Measurements from ENCODE around the gene GAB1. TPM values are rescaled to one million over a fixed set of nuclear protein-coding genes. Genes with fewer than 3 reads are reported as not detected.

GAB1 gene
- total RNA-seq, 1 experiment from 2014 or later: 26.7 TPM

DNA sequence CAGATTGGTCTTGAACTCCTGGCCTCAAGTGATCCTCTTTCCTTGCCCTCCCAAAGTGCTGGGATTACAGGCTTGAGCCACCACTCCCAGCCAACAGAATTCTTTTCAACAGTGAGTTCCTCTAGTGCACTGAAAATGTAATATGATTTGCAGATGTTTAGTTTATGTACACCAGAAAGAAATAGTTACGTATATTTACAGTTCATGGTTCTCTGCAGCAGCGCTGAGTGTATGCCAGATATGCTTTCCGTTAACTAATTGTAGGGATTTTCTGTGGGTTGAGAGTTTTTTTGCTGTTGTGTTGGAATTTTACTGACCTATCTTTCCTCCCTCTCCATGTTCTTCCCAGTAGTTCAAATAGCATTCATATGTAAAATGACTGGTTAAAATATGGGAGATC lies 44.0 kb downstream of the GAB1 start:
- DNase-seq (ENCODE audit: low spot score): no peak
- in situ Hi-C loops (cut with HindIII; ENCODE audit: low sequenced_read_pairs): no loop called here

DNA sequence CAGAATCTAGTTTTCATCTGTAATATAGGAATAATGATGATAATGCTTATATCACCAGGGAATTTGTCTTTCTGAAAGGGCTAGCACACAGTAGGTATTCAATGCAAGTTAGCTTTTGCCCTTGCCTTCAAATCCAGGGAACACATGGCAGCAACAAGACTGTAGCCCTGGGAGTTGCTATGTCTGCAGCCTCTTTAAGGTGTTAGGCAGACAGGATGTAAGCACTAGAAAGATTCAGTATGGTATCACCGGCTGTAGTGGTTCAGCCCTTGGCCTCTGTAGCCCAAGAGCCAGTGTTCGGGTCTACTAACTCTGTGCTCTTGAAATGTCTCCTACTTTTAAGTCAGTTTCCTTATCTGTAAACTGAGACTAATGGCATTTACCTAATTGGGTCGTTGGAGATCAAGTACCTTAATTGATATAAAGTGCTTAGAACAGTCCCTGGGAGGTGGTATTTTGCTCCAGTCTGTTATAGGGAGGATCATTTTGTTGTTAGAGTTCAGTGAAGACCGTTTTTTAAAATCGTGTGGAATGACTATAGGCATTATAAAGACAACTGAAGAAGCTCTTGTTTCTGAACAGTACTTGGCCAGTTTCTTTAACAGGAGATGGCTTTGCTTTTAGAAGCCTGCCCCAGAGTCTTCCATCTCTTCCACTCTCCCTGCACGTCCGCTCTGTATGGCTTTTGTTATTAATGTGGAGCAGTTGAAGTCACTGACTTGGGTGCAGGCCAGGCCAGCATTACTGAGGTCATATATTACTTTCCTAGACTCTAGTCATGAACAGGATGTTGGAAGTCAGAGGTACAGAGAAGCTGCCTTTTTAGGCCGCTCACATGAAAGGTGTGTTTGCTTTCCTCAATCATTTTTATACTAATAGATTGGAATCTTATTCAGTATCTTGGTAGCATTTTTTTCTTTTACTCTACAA lies 44.8 kb downstream of the GAB1 start:
- in situ Hi-C loops (cut with HindIII; ENCODE audit: low sequenced_read_pairs): no loop called here

DNA sequence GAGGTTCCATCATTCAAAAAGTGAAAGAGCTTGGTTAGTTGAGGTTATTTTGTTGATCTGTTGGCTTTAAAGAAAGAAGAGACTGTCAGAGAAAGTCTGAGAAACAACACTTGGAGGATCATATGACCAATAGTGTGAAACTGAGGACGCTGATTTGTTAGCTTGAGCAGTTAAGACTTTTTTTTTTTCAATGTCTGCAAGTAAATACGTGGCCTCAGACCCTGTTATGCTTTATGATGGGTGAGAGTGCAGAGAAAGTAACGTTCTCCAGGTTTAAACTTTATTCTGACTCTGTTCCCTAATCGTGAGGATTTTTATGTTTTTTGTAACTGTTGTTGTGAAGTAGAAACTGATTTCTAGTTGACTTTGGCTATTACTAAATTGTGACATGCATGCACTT lies 45.9 kb downstream of the GAB1 start:
- DNase-seq (ENCODE audit: low spot score): no peak
- in situ Hi-C loops (cut with HindIII; ENCODE audit: low sequenced_read_pairs): no loop called here

More for the DNA sequence above, 44.8 kb downstream of the GAB1 start:
- no peak for DNase-seq (ENCODE audit: low spot score)

DNA sequence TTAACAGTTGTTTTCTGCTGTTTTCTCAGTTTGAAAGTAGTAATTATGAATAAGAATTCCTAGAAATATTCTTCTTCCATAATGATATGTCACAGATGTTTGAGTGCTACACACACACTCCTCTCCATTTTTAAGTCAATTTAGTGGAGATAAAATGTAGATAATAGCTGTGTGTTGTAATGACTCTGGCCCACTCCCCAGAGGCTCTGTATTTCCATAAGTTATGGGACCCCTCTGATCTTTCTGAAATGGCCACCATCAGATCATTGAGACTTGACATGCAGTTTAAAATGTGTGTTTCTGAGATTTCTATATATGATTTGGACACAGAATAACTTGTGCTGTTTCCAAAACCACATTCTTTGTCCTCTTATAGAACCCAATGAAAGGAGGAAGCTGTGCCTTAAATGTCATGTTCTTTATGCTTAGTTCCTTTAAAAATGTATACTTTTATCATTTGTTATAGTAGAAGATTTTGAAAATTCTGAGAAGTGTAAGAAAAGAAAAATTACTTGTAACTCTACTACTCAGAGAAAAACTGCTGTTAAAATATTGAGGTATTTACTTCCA lies 46.4 kb downstream of the GAB1 start:
- in situ Hi-C loops (cut with HindIII; ENCODE audit: low sequenced_read_pairs): no loop called here
- DNase-seq (ENCODE audit: low spot score): no peak

DNA sequence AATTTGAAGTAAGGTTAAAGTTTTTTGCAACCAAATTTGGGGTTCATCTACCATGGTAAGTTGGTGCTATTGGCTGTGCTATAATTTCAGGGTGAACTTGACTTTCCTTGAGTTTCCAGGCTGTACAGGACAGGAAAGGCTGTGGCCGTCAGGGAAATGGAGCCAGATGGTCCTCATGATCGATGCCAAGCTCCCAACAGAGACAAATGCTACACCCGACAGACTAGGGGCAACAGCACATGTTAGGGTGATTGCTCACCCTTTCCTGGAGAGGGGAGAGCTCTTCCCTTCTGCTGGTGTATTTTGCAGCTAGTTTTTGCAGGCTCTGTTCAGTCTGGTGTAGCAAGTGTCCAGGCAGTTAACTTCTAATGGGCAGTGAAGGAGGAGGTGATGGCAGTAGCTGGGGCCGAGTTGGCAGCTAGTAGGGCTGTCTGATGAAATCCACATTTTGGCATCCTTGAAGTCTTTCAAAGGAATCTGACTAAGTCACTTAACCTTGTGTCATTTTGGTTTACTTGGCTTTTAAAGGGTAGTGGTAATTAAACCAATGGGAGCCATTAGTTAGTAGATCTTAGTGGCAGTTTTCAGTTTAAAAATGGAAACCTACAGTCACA lies 47.8 kb downstream of the GAB1 start:
- peak; percentile 57 for DNase-seq (ENCODE audit: low spot score)
- in situ Hi-C loops (cut with HindIII; ENCODE audit: low sequenced_read_pairs): no loop called here

DNA sequence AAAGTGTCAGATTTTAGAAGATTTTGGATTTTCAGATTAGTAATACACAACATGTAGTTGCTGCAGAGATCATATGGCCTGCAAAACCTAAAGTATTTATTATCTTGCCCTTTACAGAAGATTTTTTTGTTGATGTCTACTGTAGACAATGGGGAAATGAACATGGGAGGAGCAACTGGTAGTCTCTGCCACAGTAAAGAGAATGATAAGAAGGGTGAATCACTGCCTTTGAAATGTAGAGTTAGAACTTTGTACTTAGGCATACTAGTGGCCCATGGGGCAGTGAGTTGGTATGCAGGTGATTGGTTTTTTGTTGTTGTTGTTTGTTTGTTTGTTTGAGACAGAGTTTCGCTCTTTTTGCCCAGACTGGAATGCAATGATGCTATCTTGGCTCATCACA lies 50.1 kb downstream of the GAB1 start:
- in situ Hi-C loops (cut with HindIII; ENCODE audit: low sequenced_read_pairs): no loop called here
- DNase-seq (ENCODE audit: low spot score): no peak

DNA sequence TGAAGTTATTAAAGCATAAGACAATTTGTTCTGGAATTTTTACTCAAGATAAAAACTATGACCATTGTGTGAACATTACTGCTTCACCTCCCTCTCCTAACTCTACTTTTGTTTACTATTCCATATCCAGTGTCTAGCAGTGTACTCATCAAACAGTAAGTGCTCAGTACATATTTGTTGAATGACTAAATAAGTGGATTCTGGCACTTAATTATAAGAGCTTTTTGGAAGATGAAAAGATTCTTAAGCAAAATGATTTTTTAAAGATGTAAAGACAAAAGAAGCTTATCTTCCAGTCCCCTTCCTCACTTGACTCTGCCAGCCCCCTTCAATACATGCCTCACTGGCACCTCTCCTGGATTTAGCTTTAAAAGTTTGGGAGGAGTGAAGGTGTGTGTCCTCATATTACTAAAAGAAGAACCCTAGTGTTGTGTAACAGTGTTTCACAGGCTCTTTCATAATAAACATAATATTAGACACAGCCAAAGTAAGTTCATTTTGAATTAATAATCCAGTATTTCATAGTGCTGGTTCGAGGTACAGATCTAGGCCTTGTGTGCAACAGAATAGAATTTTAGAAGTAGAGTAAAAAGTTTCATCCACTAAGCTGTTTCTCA lies 53.0 kb downstream of the GAB1 start:
- DNase-seq (ENCODE audit: low spot score): no peak
- in situ Hi-C loops (cut with HindIII; ENCODE audit: low sequenced_read_pairs): no loop called here

DNA sequence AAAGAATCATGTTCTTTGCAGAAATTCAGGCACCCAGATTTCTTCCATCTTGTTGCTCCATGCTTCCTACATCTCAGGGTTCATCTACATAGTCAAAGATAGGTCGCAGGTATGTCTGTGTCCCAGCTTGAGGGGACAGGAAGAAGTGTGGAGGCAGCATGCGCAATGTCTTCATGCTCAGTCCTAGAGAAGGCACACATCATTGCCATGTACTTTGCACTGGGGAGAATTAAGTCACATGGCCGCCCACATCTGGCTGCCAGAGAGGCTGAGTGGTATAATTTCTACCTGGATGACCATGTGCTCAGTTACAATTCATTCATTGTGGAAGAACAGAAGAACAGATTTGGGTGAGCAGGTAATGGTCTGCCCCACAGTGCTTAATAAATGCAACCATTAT lies 54.1 kb downstream of the GAB1 start:
- in situ Hi-C loops (cut with HindIII; ENCODE audit: low sequenced_read_pairs): no loop called here

DNA sequence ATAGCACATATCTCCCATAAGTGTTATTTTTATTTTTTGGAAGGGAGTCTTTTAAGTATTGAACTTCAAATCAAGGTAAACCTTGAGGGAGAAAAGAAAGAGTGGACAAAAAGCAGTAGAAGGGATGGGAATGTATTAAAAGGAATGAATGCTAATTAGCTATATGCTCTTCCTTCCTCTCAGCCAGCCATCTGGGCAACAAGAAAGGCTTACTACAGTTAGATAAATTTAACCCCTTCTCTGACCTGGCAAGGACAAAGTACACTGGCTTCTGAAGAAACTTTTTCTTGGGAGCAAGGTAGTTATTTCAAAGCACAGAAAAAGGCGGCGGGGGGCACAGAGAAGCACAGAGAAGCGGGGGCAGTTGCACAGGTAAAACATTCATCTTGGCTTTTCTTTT lies 54.6 kb downstream of the GAB1 start:
- no peak for DNase-seq (ENCODE audit: low spot score)

More for the DNA sequence above, 54.1 kb downstream of the GAB1 start:
- DNase-seq (ENCODE audit: low spot score): no peak

DNA sequence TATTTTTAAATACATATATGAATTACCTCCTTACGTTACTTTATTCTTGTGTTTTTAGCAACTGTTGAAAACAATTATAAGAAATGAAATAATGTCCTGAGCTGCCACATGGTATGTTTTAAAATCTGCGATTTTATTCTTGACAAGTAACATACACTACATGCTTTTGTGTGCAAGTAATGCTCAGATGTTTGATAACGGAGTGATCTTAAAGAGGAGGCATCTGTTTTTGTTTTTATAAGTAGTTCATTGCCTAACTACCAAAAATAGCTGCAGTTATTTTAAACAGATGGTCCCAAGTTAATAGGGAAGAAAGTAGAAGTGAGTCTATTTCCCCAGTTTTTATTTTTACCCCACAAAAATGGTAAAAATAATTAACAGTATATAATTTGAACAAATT lies 55.2 kb downstream of the GAB1 start:
- DNase-seq (ENCODE audit: low spot score): no peak
- in situ Hi-C loops (cut with HindIII; ENCODE audit: low sequenced_read_pairs): no loop called here

More for the DNA sequence above, 54.6 kb downstream of the GAB1 start:
- in situ Hi-C loops (cut with HindIII; ENCODE audit: low sequenced_read_pairs): no loop called here

DNA sequence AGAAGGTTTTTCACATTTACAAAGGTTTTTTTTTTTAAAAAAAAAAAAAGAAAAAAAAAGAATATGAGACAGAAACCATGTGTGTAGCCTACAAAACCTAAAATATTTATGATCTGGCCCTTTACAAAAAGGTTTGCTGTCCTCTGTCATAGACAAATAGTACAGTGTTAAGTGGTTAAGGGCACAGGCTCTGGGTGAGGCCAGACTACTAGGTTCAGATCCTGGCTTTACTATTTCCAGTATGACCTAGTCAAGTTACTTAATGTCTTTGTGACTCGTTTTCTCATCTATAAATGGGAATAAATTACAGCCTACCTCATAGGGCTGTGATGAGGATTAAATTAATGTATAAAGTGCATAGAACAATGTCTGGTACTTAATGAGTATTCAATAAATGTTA lies 56.5 kb downstream of the GAB1 start:
- in situ Hi-C loops (cut with HindIII; ENCODE audit: low sequenced_read_pairs): no loop called here
- no peak for DNase-seq (ENCODE audit: low spot score)

DNA sequence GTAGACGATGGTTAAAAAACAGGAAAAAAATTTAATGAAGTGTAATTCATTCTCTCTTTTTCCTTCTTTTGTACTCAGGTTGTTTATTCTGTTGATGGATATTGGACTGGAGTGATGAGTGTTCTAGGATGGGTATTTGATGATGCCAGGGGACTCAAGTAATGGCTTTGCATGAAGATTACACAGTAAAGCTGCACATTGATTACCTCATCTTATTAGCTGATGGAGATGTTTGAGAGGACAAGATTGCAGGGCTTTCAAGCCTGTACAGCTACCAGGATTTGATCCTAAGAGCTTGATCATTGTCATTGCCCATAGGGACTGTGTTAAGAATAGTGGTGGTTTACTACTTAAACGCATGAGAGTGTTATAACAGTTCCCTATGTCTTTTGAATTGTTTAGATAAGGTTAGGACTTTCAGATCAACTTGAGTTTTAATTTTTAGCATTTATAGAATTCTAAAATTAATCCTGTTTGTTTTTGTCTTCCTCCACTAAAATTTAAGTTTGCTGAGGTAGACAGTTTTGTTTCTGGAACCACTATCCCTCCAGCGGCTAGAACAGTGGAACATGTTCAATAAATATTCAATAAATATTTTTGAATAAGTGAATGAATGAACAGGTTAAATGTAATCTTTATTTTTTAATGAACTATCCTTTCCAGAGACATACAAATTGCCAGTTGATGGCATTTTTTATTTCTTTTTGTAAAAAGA lies 58.2 kb downstream of the GAB1 start:
- DNase-seq (ENCODE audit: low spot score): no peak
- in situ Hi-C loops (cut with HindIII; ENCODE audit: low sequenced_read_pairs): no loop called here

DNA sequence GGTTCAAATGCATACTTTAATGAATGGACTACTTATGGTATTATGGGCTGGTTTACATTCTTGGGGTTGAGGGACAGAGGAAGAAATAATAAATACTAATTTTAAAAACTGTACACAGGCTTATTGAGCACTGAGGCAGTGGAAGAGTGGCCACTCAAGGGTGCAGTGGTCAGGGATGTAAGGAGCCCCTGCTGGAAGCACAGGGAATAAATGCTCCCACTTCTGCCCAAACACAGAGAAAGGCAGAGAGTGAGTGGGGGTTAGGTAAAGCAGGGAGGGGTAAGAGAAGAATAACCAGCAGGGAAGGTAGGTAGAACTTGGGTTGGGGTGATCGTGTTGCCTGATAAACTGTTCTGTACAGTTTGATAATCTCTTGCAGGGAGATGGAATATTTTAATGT lies 60.0 kb downstream of the GAB1 start:
- in situ Hi-C loops (cut with HindIII; ENCODE audit: low sequenced_read_pairs): no loop called here
- DNase-seq (ENCODE audit: low spot score): no peak

DNA sequence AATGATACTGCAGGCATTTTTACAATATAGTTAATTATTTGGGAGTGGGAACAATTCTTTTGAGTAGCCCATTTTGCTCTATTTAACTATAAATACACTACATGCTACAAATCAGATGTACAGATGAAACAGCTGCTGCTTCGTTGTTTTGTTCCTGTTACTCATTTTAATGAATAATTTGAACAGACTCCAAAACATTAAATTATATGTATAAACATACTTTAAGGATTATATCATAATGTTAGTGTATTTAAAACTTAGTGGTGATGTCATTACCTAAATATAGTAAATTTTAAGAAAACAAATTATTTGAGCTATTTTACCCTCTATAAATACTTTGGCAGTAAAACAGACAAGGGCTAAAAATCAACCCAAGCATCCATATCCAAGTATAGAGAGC lies 60.7 kb downstream of the GAB1 start:
- in situ Hi-C loops (cut with HindIII; ENCODE audit: low sequenced_read_pairs): no loop called here

DNA sequence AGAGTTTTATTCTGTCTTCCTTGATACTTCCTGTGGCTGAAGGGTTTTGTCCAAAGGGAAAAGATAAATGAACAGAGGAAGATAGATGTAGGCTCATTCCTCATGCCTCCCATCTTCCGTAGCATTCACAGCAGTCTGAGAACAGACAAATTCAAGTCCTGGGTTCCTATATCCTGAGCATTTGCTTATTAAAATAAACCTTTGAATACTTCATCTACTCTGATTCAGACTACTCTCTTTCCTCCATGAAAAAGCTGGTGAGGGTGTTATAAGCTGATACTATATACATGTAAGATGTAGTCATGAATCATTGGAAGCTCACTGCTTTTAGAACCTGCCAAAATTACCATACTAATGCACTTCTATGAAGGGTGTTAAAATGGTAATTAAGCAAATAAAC lies 61.2 kb downstream of the GAB1 start:
- in situ Hi-C loops (cut with HindIII; ENCODE audit: low sequenced_read_pairs): no loop called here

More for the DNA sequence above, 60.7 kb downstream of the GAB1 start:
- DNase-seq (ENCODE audit: low spot score): no peak

DNA sequence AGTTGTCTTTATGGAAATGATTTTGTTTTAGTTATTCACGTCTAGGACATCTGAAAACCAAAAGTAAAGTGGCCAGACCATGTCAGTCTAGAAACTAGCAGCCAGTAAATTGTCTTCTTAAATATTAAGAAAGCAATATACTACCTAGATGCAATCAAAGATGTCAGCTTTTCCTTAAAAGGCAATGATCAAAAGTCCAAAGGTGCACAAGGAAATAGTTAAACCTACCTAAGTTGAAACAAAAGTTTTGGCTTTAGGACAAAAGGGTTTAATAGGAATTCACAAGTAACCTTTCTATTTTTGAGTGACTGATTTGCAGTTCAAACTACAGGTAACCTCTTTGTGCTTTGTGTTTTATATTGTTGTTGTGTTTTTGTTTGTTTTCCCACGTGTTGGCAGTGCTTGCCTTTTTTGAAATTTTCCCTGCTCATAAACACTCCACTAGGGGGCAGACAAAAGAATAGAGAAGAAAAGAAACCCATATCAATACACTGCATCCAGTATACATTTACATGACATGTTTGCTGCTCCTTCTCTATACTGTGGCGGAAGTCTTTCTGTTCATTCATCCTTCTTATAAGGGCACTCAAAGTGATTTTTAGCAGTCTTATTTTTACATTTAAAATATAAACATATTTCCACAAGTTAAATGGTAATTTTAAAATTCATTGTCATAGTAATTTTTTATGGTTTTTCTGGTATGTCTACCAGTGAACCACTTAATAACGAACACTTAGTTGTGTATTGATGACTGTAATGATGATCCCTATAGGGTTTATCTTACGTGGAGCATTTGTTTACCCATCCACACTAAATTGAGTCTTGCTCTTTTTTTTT lies 62.7 kb downstream of the GAB1 start:
- DNase-seq (ENCODE audit: low spot score): peak; percentile 37
- in situ Hi-C loops (cut with HindIII; ENCODE audit: low sequenced_read_pairs): no loop called here

More for the DNA sequence above, 61.2 kb downstream of the GAB1 start:
- DNase-seq (ENCODE audit: low spot score): no peak

DNA sequence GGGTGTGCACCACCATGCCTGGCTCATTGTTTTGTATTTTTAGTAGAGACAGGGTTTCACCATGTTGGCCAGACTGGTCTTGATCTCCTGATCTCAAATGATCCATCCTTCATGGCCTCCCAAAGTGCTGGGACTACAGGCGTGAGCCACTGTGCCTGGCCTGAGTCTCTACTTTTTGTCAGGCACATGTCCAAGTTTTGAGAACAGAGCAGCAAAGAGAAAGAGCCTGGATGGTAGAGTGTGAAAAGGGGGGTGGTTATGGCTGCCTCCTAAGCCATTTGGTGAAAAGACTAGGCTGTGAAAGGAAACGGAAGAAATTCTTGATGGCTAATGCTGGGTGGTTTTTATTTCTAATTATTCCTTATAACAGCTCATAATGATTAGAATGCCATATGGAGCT lies 63.4 kb downstream of the GAB1 start:
- no peak for DNase-seq (ENCODE audit: low spot score)
- in situ Hi-C loops (cut with HindIII; ENCODE audit: low sequenced_read_pairs): no loop called here

DNA sequence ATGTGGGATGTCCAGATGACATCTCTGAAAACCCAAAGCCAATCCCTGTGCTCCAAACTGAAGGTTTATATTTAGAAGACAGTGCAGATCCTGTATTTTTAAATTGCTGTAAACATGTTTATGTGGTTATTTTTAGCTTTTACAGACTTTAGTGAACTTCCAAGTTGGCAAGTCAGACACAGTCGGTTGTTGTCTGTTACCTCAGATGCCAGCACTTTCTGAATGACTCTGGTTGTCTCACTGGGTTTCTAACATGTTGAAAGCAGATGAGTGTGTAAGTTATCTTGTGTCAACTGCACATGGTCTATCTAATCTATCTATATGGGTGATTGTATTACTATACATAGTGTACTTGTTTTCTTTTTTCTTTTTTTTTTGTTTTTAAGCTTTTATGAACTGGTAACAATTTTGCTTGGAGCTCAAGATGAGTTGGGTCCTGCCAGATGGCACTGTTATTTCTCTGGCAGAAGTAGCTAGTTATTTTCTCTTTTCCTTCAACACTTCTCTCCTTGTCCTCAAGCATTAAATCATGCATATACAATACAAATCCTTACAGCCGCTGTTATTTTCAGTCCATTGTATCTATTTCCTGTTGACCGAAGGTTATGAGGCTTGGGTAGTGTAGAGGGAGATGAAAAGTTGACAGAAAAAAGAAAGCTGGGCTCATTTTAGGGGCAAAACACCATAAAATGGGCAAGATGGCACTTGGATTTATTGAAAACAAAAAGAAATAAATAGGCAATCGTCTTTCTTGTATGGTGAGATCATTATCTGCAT lies 66.3 kb downstream of the GAB1 start:
- DNase-seq (ENCODE audit: low spot score): peak; percentile 49
- in situ Hi-C loops (cut with HindIII; ENCODE audit: low sequenced_read_pairs): no loop called here

Measured in G401 (cell line).